Sigmoid colon (tissue), 4 donors: ENCODE data around the gene DND1.

Source experiments
- CTCF ChIP-seq, 4 experiments: fragments of 450-650 bp in 3 of 4; fragments of 200-600 bp in 1 of 4; IDR thresholded peaks; one replicate each; pipeline ENCODE4 v1.5.1; 2016 to 2019; ENCODE audit warnings: antibody characterized with exemption in 4 of 4, mild to moderate bottlenecking in 3 of 4, moderate library complexity in 2 of 4
- POLR2AphosphoS5 ChIP-seq, 4 donors: sonication (generic); formaldehyde crosslinking; IDR thresholded peaks; one replicate each; pipeline ENCODE4 v1.6.1; 2017; ENCODE audit warnings: antibody characterized with exemption in 4 of 4

GRCh38 chr5:140658870-140659269 lies 14.5 kb downstream of the DND1 start:
- TF ChIP-seq CTCF (IDR thresholded peaks at IDR 0.05) (no peak), POLR2AphosphoS5 (IDR thresholded peaks at IDR 0.05) (no peak)
